A673 (cell line): ENCODE data around the gene UBE3C.

Source experiments
- EZH2 ChIP-seq: fragments of 200-600 bp; sonication (generic); IDR thresholded peaks from 2 replicates; pipeline ENCODE4 v1.6.1; 2017; ENCODE audit warnings: borderline replicate concordance, low read depth, mild to moderate bottlenecking, mixed read lengths, antibody characterized with exemption, low read length; ENCODE audit not compliant: poor library complexity, severe bottlenecking
- TF ChIP-seq, protein P1 (sequence below): fragments of 300-800, 200-600 bp; sonication (generic); conservative IDR thresholded peaks from 2 replicates; pipeline ENCODE4 v1.5.1; 2017; ENCODE audit warnings: low read depth, mild to moderate bottlenecking, antibody characterized with exemption, low read length, moderate library complexity, mixed read lengths

DNA sequence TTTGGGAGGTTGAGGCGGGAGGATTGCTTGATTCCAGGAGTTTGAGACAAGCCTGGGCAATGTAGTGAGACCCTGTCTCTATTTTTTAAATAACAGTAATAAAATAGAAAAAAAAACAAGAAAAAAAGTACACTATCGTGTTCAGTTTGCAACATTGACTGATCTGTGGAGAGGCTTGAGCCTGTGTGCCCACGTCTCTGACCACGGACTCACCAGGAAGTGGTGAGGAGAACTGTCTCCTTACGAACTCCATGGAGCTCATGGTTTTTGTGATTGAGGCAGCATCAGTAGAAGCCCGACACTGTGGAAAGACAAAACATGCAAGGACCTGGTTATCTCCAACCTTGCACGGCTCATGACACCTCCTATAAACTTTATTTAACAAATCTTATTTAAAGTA is 174.2 kb downstream of the UBE3C start:
- TF ChIP-seq, protein P1, sequence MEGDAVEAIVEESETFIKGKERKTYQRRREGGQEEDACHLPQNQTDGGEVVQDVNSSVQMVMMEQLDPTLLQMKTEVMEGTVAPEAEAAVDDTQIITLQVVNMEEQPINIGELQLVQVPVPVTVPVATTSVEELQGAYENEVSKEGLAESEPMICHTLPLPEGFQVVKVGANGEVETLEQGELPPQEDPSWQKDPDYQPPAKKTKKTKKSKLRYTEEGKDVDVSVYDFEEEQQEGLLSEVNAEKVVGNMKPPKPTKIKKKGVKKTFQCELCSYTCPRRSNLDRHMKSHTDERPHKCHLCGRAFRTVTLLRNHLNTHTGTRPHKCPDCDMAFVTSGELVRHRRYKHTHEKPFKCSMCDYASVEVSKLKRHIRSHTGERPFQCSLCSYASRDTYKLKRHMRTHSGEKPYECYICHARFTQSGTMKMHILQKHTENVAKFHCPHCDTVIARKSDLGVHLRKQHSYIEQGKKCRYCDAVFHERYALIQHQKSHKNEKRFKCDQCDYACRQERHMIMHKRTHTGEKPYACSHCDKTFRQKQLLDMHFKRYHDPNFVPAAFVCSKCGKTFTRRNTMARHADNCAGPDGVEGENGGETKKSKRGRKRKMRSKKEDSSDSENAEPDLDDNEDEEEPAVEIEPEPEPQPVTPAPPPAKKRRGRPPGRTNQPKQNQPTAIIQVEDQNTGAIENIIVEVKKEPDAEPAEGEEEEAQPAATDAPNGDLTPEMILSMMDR = no peak
- TF ChIP-seq EZH2 = no peak
